ENCODE results near the gene DDIT3.

DNA sequence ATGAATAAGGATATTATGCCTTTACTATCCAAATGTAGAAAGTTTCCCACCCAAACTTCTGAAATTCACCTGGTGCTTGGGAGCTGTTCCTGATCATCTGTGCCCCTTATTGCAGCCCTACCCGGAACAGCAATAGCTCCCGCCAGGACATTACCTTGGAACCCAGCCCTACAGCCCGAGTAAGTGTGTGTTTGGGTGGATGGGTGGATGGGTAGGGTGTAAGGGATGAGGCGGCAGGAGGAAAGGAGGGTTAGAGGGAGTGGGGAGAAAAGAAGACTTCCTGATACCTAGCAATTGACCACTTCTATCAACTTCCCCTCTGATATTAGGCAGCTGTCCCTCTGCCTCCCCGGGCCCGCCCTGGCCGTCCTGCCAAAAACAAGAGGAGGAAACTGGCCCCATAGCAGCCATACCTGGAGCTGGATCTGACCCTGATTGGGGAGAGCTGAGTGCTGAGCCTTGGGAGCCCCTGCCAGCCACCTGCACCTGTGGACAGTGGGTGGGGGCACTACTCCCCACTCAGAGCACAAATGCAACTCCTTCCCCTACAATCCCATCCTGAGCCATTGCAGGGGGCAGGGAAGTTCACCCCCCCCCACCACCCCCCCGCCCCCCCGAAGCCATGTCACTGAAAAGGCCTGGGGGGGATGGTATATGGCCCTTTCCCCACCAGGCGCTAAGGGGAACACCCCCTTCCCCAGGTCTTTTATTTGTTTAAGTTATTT, 8.7 kb upstream of the DDIT3 start:
- TF ChIP-seq EGR1 (IDR thresholded peaks at IDR 0.05; ENCODE audit: borderline replicate concordance, low read depth, low read length) (no peak), CEBPB (IDR thresholded peaks at IDR 0.05; ENCODE audit: low read depth, low read length) (no peak), POLR2A (IDR thresholded peaks at IDR 0.05; ENCODE audit: control extremely low read depth in 1 of 2, low read depth in 2 of 2, low read length in 2 of 2) (no peak), SRF (IDR thresholded peaks at IDR 0.05; ENCODE audit: low read depth, low read length) (no peak), ZNF274 (IDR thresholded peaks at IDR 0.05; ENCODE audit: borderline replicate concordance, extremely low read depth, low read length) (no peak), GTF2F1 (IDR thresholded peaks at IDR 0.05; ENCODE audit: borderline replicate concordance, low read depth, low read length) (no peak), CHD1 (IDR thresholded peaks at IDR 0.05; ENCODE audit: low read depth, low read length) (no peak)
- TF ChIP-seq, protein P1, sequence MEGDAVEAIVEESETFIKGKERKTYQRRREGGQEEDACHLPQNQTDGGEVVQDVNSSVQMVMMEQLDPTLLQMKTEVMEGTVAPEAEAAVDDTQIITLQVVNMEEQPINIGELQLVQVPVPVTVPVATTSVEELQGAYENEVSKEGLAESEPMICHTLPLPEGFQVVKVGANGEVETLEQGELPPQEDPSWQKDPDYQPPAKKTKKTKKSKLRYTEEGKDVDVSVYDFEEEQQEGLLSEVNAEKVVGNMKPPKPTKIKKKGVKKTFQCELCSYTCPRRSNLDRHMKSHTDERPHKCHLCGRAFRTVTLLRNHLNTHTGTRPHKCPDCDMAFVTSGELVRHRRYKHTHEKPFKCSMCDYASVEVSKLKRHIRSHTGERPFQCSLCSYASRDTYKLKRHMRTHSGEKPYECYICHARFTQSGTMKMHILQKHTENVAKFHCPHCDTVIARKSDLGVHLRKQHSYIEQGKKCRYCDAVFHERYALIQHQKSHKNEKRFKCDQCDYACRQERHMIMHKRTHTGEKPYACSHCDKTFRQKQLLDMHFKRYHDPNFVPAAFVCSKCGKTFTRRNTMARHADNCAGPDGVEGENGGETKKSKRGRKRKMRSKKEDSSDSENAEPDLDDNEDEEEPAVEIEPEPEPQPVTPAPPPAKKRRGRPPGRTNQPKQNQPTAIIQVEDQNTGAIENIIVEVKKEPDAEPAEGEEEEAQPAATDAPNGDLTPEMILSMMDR (IDR thresholded peaks at IDR 0.05; ENCODE audit: control extremely low read depth in 1 of 3, insufficient read depth in 1 of 3, low read depth in 1 of 3, low read length in 3 of 3) = no peak

Data from H1 (cell line).